DOHH2 (cell line): ENCODE data around the gene BARX1.

ENCODE experiments used
- H3F3A ChIP-seq: fragments of 200-600 bp; sonication (generic), shearing (Covaris generic); 2 replicates; pipeline ENCODE4 v1.6.0; 2016; ENCODE audit warnings: antibody characterized with exemption, mild to moderate bottlenecking; ENCODE audit not compliant: control insufficient read depth, insufficient read depth
- H3K27ac ChIP-seq: fragments of 200-600 bp; sonication (generic); 2 replicates; pipeline ENCODE4 v1.5.1; 2014; ENCODE audit warnings: low read depth, mild to moderate bottlenecking, low read length, moderate library complexity
- H3K27me3 ChIP-seq: fragments of 200-600 bp; sonication (generic); 2 replicates; pipeline ENCODE4 v1.6.1; 2014; ENCODE audit warnings: mild to moderate bottlenecking, low read length, mixed read lengths; ENCODE audit not compliant: control insufficient read depth
- H3K36me3 ChIP-seq: fragments of 200-600 bp; sonication (generic); 2 replicates; pipeline ENCODE4 v1.6.1; 2014; ENCODE audit warnings: mild to moderate bottlenecking, low read length, moderate library complexity, mixed read lengths; ENCODE audit not compliant: control insufficient read depth
- H3K4me1 ChIP-seq: fragments of 200-600 bp; sonication (generic); 2 replicates; pipeline ENCODE4 v1.6.1; 2014; ENCODE audit warnings: mild to moderate bottlenecking, low read length, mixed read lengths; ENCODE audit not compliant: control insufficient read depth
- H3K4me2 ChIP-seq: fragments of 200-600 bp; sonication (generic); 2 replicates; pipeline ENCODE4 v1.6.0; 2014; ENCODE audit warnings: mild to moderate bottlenecking, low read length, moderate library complexity
- H3K4me3 ChIP-seq: fragments of 200-600 bp; sonication (generic); 2 replicates; pipeline ENCODE4 v1.5.1; 2014; ENCODE audit warnings: mild to moderate bottlenecking, low read length, mixed read lengths
- H3K79me2 ChIP-seq: fragments of 200-600 bp; sonication (generic); 2 replicates; pipeline ENCODE4 v1.6.1; 2014; ENCODE audit warnings: mild to moderate bottlenecking, low read length, mixed read lengths; ENCODE audit not compliant: control insufficient read depth
- H3K9me2 ChIP-seq: fragments of 200-600 bp; sonication (generic); replicated peaks from 2 replicates; pipeline ENCODE4 v1.6.1; 2014; ENCODE audit warnings: mild to moderate bottlenecking, low read length, mixed read lengths; ENCODE audit not compliant: control insufficient read depth
- H3K9me3 ChIP-seq: fragments of 200-600 bp; sonication (generic); 2 replicates; pipeline ENCODE4 v1.6.1; 2014; ENCODE audit warnings: antibody characterized with exemption, low read length, mixed read lengths; ENCODE audit not compliant: control insufficient read depth, insufficient read depth
- H4K20me1 ChIP-seq: fragments of 200-600 bp; sonication (generic); 2 replicates; pipeline ENCODE4 v1.6.0; 2014; ENCODE audit warnings: low read depth, mild to moderate bottlenecking, antibody characterized with exemption, low read length, moderate library complexity; ENCODE audit not compliant: control insufficient read depth, insufficient read depth
- CTCF ChIP-seq: fragments of 200-600 bp; sonication (generic); IDR thresholded peaks from one replicate; pipeline ENCODE4 v1.5.1; 2014; ENCODE audit warnings: antibody characterized with exemption, mild to moderate bottlenecking, low read depth, low read length; ENCODE audit not compliant: poor library complexity, severe bottlenecking
- EZH2phosphoT487 ChIP-seq: fragments of 200-600 bp; sonication (generic); IDR thresholded peaks from 2 replicates; pipeline ENCODE4 v1.6.1; 2017; ENCODE audit warnings: borderline replicate concordance, mild to moderate bottlenecking, antibody characterized with exemption, low read length, moderate library complexity, mixed read lengths

Gene BARX1

GRCh38 chr9:93952784-93953495 is 2.2 kb downstream of the BARX1 start:
- Histone ChIP-seq H3K36me3 (no peaks in the 10 kb centered on the region), H3K27me3 (peaks cover 40% of the 10 kb centered on the region), H3K4me1 (no peaks in the 10 kb centered on the region; the same call in 1 of the 2 replicates), H4K20me1 (no peaks in the 10 kb centered on the region), H3F3A (no peaks in the 10 kb centered on the region), H3K9me3 (no peaks in the 10 kb centered on the region), H3K4me2 (no peak overlapping the region), H3K4me3 (no peak overlapping the region), H3K9me2 (no peaks in the 10 kb centered on the region), H3K79me2 (no peaks in the 10 kb centered on the region), H3K27ac (no peak overlapping the region)
- TF ChIP-seq CTCF, result no peak
- TF ChIP-seq EZH2phosphoT487, result no peak

DNA sequence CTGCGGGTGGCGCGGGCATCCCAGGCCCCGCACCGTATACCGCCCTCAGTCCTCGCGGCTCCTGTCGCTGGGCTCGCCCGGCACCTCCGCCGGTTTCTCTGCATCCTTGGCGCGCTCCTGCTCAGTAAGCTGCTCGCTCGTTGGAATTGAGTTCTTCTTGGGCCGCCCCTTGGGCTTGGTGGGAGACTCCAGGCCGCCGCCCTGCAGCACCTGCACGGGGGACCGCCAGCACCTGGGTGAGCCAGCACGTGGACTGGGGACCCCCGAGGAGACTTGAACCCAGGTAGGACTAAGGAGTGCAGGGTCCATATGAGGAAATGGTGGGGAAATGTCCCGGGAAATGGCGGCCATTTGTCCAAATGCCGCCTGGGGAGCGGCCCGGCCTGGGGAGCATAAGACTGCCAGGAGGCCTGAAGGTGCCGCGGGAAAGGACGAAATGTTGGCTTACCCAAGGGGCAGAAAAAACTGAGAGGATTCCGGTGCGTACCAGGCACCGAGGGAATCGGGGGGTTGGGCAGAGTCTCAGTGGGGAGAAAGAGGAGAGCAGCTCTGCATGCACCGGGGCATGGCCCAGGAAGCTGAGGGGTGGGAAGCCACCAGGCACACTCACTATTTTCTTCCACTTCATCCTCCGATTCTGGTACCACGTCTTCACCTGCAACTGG is 2.9 kb downstream of the BARX1 start:
- TF ChIP-seq EZH2phosphoT487, result no peak
- no peak for TF ChIP-seq CTCF
- Histone ChIP-seq H3K36me3 (no peaks in the 10 kb centered on the region), H3K4me3 (no peak overlapping the region), H3K9me3 (no peaks in the 10 kb centered on the region), H4K20me1 (no peaks in the 10 kb centered on the region), H3K9me2 (no peaks in the 10 kb centered on the region), H3K4me2 (no peak overlapping the region), H3K4me1 (no peaks in the 10 kb centered on the region), H3K27me3 (peaks cover 34% of the 10 kb centered on the region), H3K27ac (no peak overlapping the region), H3F3A (no peaks in the 10 kb centered on the region), H3K79me2 (no peaks in the 10 kb centered on the region)

GRCh38 chr9:93951655-93952118 is 3.5 kb downstream of the BARX1 start:
- H3K4me2 ChIP-seq, result no peak overlapping the region
- TF ChIP-seq CTCF, result no peak
- no peak for TF ChIP-seq EZH2phosphoT487
- H3K4me1 ChIP-seq, result no peaks in the 10 kb centered on the region
- H3K36me3 ChIP-seq, result no peaks in the 10 kb centered on the region
- no peaks in the 10 kb centered on the region for H4K20me1 ChIP-seq
- no peaks in the 10 kb centered on the region for H3K9me2 ChIP-seq
- H3K4me3 ChIP-seq, result no peak overlapping the region
- no peak overlapping the region for H3K27ac ChIP-seq
- no peaks in the 10 kb centered on the region for H3F3A ChIP-seq
- H3K27me3 ChIP-seq, result peaks cover 31% of the 10 kb centered on the region
- no peaks in the 10 kb centered on the region for H3K79me2 ChIP-seq
- H3K9me3 ChIP-seq, result no peaks in the 10 kb centered on the region
